Glutamatergic neuron (in vitro differentiated cells): ENCODE measurements around the gene DSCAML1. TPM values are rescaled to one million over a fixed set of nuclear protein-coding genes. Genes with fewer than 3 reads are reported as not detected.
"Not testable (repeated sequence)": the region's sequence is repeated elsewhere in the genome, so short reads cannot be mapped to it uniquely, and the experiment has no call there.

Source experiments
- DNase-seq: peaks from one replicate; pipeline ENCODE4 v3.0.0; 2022
- H3K27ac Mint-ChIP-seq: one replicate; pipeline ENCODE4 v1.8.0; 2020; ENCODE audit warnings: mild to moderate bottlenecking, mixed read lengths, inconsistent platforms; ENCODE audit not compliant: unreplicated experiment
- H3K27me3 Mint-ChIP-seq: one replicate; pipeline ENCODE4 v1.8.0; 2020; ENCODE audit warnings: mild to moderate bottlenecking, moderate library complexity, mixed read lengths, inconsistent platforms; ENCODE audit not compliant: unreplicated experiment
- H3K36me3 Mint-ChIP-seq: one replicate; pipeline ENCODE4 v1.8.0; 2020; ENCODE audit warnings: mild to moderate bottlenecking, mixed read lengths, inconsistent platforms; ENCODE audit not compliant: unreplicated experiment
- H3K4me1 Mint-ChIP-seq: one replicate; pipeline ENCODE4 v1.8.0; 2020; ENCODE audit warnings: mild to moderate bottlenecking, low read depth, mixed read lengths, inconsistent platforms; ENCODE audit not compliant: unreplicated experiment
- H3K4me3 Mint-ChIP-seq: one replicate; pipeline ENCODE4 v1.8.0; 2020; ENCODE audit warnings: mild to moderate bottlenecking, mixed read lengths, inconsistent platforms; ENCODE audit not compliant: unreplicated experiment
- H3K9me3 Mint-ChIP-seq: one replicate; pipeline ENCODE4 v1.8.0; 2020; ENCODE audit warnings: mild to moderate bottlenecking, moderate library complexity, mixed read lengths, inconsistent platforms; ENCODE audit not compliant: unreplicated experiment
- total RNA-seq: library from RNA; stranded (reverse); fragmentation: NEBNext Ultra II Directional; extraction: Animal tissue kit (Norgen Biotek cat#: 25700); gene quantifications from one replicate; pipeline ENCODE4 v1.2.1, GENCODE V29; 2021; ENCODE audit not compliant: unreplicated experiment
- TF ChIP-seq, protein P1 (sequence below): fragments of 200-600 bp; sonication (generic); IDR thresholded peaks from one replicate; pipeline ENCODE4 v1.5.0; 2021; ENCODE audit not compliant: partially characterized antibody, unreplicated experiment

DSCAML1 gene
- total RNA-seq, 1 donor from 2014 or later, result 0.07 TPM

DNA sequence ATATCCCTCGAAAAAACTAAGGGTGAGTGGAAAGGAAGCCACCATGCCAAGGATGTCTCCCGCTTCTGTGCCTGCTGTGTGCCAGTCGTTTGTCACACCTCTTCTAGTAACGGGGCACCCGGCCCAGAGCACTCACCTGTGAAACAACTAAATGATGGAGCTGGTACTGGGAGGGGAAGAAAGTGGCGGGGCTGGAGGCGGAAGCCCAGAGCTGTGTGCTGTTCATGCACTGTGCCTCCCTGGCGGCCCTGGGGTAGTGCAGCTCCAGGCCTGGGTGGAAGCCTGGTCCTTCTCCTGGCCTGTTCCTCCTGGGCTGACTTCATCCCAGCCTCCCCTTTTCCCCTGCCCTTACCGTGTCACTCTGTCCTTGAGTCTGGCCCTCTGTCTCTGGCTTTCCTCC, 339.2 kb downstream of the DSCAML1 start:
- TF ChIP-seq, protein P1, sequence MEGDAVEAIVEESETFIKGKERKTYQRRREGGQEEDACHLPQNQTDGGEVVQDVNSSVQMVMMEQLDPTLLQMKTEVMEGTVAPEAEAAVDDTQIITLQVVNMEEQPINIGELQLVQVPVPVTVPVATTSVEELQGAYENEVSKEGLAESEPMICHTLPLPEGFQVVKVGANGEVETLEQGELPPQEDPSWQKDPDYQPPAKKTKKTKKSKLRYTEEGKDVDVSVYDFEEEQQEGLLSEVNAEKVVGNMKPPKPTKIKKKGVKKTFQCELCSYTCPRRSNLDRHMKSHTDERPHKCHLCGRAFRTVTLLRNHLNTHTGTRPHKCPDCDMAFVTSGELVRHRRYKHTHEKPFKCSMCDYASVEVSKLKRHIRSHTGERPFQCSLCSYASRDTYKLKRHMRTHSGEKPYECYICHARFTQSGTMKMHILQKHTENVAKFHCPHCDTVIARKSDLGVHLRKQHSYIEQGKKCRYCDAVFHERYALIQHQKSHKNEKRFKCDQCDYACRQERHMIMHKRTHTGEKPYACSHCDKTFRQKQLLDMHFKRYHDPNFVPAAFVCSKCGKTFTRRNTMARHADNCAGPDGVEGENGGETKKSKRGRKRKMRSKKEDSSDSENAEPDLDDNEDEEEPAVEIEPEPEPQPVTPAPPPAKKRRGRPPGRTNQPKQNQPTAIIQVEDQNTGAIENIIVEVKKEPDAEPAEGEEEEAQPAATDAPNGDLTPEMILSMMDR, result no peak
- DNase-seq, result no peak
- Mint-ChIP-seq H3K36me3 (peaks cover 20% of the 10 kb centered on the region), H3K4me3 (no peak overlapping the region), H3K27me3 (peaks cover 7% of the 10 kb centered on the region), H3K27ac (no peak overlapping the region), H3K4me1 (no peaks in the 10 kb centered on the region), H3K9me3 (peaks cover 8% of the 10 kb centered on the region)

GRCh38 chr11:117457031-117457785, 339.8 kb downstream of the DSCAML1 start:
- peaks cover 8% of the 10 kb centered on the region for H3K9me3 Mint-ChIP-seq
- H3K4me3 Mint-ChIP-seq, result no peak overlapping the region
- peak; percentile 39 for DNase-seq
- no peaks in the 10 kb centered on the region for H3K4me1 Mint-ChIP-seq
- H3K27ac Mint-ChIP-seq, result no peak overlapping the region
- peaks cover 20% of the 10 kb centered on the region for H3K36me3 Mint-ChIP-seq
- TF ChIP-seq, protein P1, result no peak
- H3K27me3 Mint-ChIP-seq, result peaks cover 7% of the 10 kb centered on the region

DNA sequence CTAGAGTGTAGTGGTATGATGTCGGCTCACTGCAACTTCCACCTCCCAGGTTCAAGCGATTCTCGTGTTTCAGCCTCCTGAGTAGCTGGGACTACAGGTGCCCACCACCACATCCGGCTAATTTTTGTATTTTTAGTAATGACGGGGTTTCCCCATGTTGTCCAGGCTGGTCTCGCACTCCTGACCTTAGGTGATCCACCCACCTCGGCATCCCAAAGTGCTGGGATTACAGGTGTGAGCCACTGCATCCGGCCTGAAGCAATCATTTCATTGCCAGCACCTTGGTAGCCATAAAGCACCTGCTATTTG, 340.3 kb downstream of the DSCAML1 start:
- not testable (repeated sequence) for H3K27me3 Mint-ChIP-seq, H3K27ac Mint-ChIP-seq

GRCh38 chr11:117456027-117456720, 340.8 kb downstream of the DSCAML1 start:
- H3K4me3 Mint-ChIP-seq, result no peak overlapping the region
- no peak overlapping the region for H3K27ac Mint-ChIP-seq
- DNase-seq, result no peak
- H3K4me1 Mint-ChIP-seq, result no peaks in the 10 kb centered on the region
- TF ChIP-seq, protein P1, result no peak
- H3K27me3 Mint-ChIP-seq, result peaks cover 9% of the 10 kb centered on the region
- H3K36me3 Mint-ChIP-seq, result peaks cover 20% of the 10 kb centered on the region
- peaks cover 8% of the 10 kb centered on the region for H3K9me3 Mint-ChIP-seq

More for the DNA sequence above, 340.3 kb downstream of the DSCAML1 start:
- H3K9me3 Mint-ChIP-seq, DNase-seq, H3K4me1 Mint-ChIP-seq, H3K4me3 Mint-ChIP-seq: not testable (repeated sequence)
- H3K36me3 Mint-ChIP-seq, result peaks cover 20% of the 10 kb centered on the region

DNA sequence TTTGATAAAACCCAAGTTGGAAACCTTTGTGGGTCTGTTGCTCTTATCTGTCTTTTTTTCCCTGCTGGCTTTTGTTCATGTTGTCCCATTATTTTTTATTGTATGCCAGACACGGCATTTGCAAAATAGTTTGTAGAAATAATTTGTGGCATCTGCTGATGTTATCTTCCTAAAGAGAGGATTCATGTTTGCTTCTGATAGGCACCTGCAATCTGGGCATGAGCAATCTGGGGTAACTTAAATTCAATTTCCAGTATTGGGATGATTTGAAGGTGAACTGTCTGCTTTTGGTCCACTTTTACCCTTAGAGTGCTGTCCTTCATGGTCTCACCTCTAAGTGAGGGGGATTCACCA, 342.5 kb downstream of the DSCAML1 start:
- no peak for DNase-seq
- no peak overlapping the region for H3K27ac Mint-ChIP-seq
- H3K4me3 Mint-ChIP-seq, result no peak overlapping the region
- no peaks in the 10 kb centered on the region for H3K4me1 Mint-ChIP-seq
- H3K27me3 Mint-ChIP-seq, result peaks cover 5% of the 10 kb centered on the region
- TF ChIP-seq, protein P1, result no peak
- H3K36me3 Mint-ChIP-seq, result peaks cover 17% of the 10 kb centered on the region
- peaks cover 7% of the 10 kb centered on the region for H3K9me3 Mint-ChIP-seq
